ENCODE results near the gene KLF15. TPM values are rescaled to one million over a fixed set of nuclear protein-coding genes. Genes with fewer than 3 reads are reported as not detected.

Gene KLF15
- total and polyA plus RNA-seq, 2 donors from 2014 or later: 22.9 to 30.0 TPM

DNA sequence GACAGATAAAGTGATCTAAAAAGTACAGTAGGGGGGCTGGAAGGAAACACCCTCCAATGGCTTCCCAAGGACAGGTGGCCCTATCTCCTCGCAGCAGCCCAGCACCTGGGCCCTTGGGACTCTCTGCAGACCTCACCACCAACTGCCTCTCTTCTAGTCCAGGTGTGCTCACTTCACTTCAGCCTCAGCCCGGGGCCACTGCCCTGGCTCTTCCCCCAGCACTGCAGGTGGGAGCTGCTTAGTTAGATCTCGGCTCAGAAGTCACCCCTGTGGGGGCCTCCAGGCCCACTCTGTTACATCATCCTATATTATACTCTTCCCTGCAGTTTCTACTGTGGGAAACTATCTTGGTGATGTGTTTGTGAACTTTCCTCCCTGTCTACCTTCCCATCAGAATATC lies 2.0 kb downstream of the KLF15 start:
- Histone ChIP-seq H3K4me3 (ENCODE audit: low read length in 3 of 3) (peak overlapping the region in 2 of 3 donors; percentile 37 to 85), H3K27ac (ENCODE audit: low read depth in 2 of 2, low read length in 2 of 2) (peak overlapping the region; percentile 80 to 98), H3K9me3 (ENCODE audit: control insufficient read depth in 2 of 3, insufficient read depth in 1 of 3, low read length in 3 of 3) (no peaks in the 10 kb centered on the region), H3K4me1 (ENCODE audit: control insufficient read depth in 2 of 3, insufficient read depth in 2 of 3, low read depth in 1 of 3, low read length in 3 of 3) (peaks cover 0 to 34% (median 23%) of the 10 kb centered on the region in 3 donors), H3K27me3 (ENCODE audit: control insufficient read depth, insufficient read depth, low read length) (no peaks in the 10 kb centered on the region), H3K36me3 (ENCODE audit: control insufficient read depth in 2 of 3, insufficient read depth in 3 of 3, low read length in 3 of 3) (peaks cover 0 to 19% (median 4%) of the 10 kb centered on the region in 3 donors), H3K9ac (ENCODE audit: low read length in 3 of 3) (peak overlapping the region in 2 of 3 donors; percentile 4 to 85)
- intact Hi-C loops (cut with DNase I): no loop called here
- TF ChIP-seq, protein P1, sequence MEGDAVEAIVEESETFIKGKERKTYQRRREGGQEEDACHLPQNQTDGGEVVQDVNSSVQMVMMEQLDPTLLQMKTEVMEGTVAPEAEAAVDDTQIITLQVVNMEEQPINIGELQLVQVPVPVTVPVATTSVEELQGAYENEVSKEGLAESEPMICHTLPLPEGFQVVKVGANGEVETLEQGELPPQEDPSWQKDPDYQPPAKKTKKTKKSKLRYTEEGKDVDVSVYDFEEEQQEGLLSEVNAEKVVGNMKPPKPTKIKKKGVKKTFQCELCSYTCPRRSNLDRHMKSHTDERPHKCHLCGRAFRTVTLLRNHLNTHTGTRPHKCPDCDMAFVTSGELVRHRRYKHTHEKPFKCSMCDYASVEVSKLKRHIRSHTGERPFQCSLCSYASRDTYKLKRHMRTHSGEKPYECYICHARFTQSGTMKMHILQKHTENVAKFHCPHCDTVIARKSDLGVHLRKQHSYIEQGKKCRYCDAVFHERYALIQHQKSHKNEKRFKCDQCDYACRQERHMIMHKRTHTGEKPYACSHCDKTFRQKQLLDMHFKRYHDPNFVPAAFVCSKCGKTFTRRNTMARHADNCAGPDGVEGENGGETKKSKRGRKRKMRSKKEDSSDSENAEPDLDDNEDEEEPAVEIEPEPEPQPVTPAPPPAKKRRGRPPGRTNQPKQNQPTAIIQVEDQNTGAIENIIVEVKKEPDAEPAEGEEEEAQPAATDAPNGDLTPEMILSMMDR (IDR thresholded peaks at IDR 0.05; ENCODE audit: borderline replicate concordance, extremely low read depth, insufficient read depth): no peak
- DNase-seq (peak in 1 of 5 donors; percentile 58), FAIRE-seq (no peak)

DNA sequence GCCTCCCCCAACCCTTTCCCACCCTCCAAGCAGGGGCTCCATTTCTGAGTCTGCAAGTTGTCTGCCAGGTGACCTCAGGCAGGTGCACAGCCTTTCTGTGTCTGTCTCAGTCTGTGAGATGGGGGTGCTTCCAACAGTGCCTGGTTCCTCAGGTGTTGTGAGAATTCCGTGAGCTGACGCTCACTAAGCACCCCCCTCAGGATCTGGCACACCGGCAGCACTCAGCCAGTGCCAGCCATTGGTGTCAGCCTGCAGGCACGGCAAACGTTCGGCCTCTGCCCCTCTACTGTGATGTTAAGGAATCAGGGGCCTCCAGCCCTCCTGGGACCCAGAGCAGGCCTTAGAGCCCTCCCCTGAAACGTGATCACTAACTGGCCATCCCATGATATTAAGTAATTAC lies 2.4 kb downstream of the KLF15 start:
- FAIRE-seq (no peak), DNase-seq (peak in 1 of 5 donors; percentile 66)
- Histone ChIP-seq H3K27ac (ENCODE audit: low read depth in 2 of 2, low read length in 2 of 2) (peak overlapping the region; percentile 23 to 98), H3K36me3 (ENCODE audit: control insufficient read depth in 2 of 3, insufficient read depth in 3 of 3, low read length in 3 of 3) (peaks cover 0 to 23% (median 7%) of the 10 kb centered on the region in 3 donors), H3K9me3 (ENCODE audit: control insufficient read depth in 2 of 3, insufficient read depth in 1 of 3, low read length in 3 of 3) (no peaks in the 10 kb centered on the region), H3K27me3 (ENCODE audit: control insufficient read depth, insufficient read depth, low read length) (no peaks in the 10 kb centered on the region), H3K4me1 (ENCODE audit: control insufficient read depth in 2 of 3, insufficient read depth in 2 of 3, low read depth in 1 of 3, low read length in 3 of 3) (peaks cover 0 to 34% (median 24%) of the 10 kb centered on the region in 3 donors), H3K9ac (ENCODE audit: low read length in 3 of 3) (peak overlapping the region in 1 of 3 donors; percentile 85), H3K4me3 (ENCODE audit: low read length in 3 of 3) (peak overlapping the region in 2 of 3 donors; percentile 28 to 85)
- intact Hi-C loops (cut with DNase I): no loop called here
- TF ChIP-seq, protein P1 (IDR thresholded peaks at IDR 0.05; ENCODE audit: borderline replicate concordance, extremely low read depth, insufficient read depth): no peak

DNA sequence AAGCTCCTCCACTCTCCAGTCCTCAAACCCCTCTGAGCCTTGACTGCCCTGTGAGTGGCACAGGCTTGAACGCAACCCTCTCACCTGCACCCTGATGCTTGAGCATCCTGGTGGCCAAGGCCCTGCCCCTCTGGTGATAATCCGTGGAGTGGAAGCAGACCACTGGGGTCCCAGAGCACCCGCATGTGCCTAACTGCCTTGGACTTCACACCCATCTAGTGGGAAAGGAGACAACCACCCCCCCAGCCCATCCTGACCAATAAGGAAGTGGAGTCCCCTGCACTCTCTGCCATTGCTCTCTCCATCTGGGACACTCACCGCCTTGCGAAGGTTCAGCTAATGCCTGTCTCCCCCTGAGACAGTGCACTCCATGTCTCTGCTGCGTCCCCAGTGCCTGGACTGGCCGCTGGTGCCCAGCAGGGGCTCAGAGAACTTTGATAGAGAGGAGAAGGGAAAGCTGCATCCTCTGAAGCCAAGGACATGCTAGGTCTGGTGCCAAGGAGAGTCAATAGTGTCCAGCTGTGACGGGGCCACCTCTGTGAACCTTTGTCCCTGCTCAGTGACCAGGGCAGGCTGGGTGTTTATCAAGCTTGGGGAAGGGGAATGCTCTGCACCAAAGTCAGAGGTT lies 3.4 kb downstream of the KLF15 start:
- TF ChIP-seq, protein P1 (IDR thresholded peaks at IDR 0.05; ENCODE audit: borderline replicate concordance, extremely low read depth, insufficient read depth): no peak
- Histone ChIP-seq H3K9ac (ENCODE audit: low read length in 3 of 3) (peak overlapping the region in 1 of 3 donors; percentile 85), H3K9me3 (ENCODE audit: control insufficient read depth in 2 of 3, insufficient read depth in 1 of 3, low read length in 3 of 3) (no peaks in the 10 kb centered on the region), H3K27ac (ENCODE audit: low read depth in 2 of 2, low read length in 2 of 2) (peak overlapping the region in 1 of 2 donors; percentile 98), H3K4me1 (ENCODE audit: control insufficient read depth in 2 of 3, insufficient read depth in 2 of 3, low read depth in 1 of 3, low read length in 3 of 3) (peaks cover 0 to 34% (median 24%) of the 10 kb centered on the region in 3 donors), H3K36me3 (ENCODE audit: control insufficient read depth in 2 of 3, insufficient read depth in 3 of 3, low read length in 3 of 3) (peaks cover 0 to 28% (median 9%) of the 10 kb centered on the region in 3 donors), H3K27me3 (ENCODE audit: control insufficient read depth, insufficient read depth, low read length) (no peaks in the 10 kb centered on the region), H3K4me3 (ENCODE audit: low read length in 3 of 3) (peak overlapping the region in 2 of 3 donors; percentile 29 to 85)
- FAIRE-seq (no peak), DNase-seq (peak in 1 of 5 donors; percentile 49)
- intact Hi-C loops (cut with DNase I): no loop called here

Measured in kidney (tissue), 14 donors.